Measurements from ENCODE around the gene ARSB. TPM values are rescaled to one million over a fixed set of nuclear protein-coding genes. Genes with fewer than 3 reads are reported as not detected.
A peak's percentile ranks its signal among the peaks of the same experiment; 100 is the strongest.

Gene ARSB
- total RNA-seq, 4 donors from 2014 or later, result 9.1 to 12.7 (median 10.7) TPM

DNA sequence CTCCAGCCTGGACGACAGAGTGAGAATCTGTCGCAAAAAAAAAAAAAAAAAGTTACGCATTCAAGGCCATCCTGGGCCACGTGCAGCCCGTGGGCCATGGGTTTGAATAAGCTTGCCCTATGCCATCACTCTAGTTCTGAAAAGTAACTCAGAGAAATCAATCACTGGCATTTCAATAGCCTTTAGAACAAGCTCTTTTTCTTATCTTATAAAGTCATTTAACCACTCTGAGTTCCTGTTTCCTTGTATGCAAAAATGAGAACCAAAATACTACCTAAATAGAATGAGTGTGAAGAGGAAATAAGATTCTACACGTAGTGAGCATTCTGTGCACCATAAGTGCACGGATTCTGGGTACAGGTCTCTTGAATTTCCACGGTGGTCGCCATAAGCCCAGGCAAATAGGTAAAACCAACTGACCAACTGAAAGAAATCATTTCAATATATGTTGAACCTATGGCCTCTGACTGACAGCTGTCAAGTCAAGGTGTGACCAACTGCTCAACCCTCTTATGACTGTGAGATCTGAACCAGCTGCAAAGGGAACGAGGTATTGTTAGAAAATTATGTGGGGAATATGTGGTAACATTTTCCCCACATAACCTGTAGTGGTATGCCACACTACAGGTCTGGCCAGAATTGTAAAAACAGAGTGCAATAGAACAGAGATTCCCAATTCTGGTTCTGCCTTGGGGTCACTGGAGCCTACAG lies 192.6 kb downstream of the ARSB start:
- H3K9me3 ChIP-seq, result no peaks in the 10 kb centered on the region
- no peak for DNase-seq
- TF ChIP-seq POLR2A (IDR thresholded peaks at IDR 0.05) (no peak), POLR2AphosphoS5 (IDR thresholded peaks at IDR 0.05) (no peak), EP300 (IDR thresholded peaks at IDR 0.05; ENCODE audit: low read depth) (no peak)
- TF ChIP-seq, protein P1, sequence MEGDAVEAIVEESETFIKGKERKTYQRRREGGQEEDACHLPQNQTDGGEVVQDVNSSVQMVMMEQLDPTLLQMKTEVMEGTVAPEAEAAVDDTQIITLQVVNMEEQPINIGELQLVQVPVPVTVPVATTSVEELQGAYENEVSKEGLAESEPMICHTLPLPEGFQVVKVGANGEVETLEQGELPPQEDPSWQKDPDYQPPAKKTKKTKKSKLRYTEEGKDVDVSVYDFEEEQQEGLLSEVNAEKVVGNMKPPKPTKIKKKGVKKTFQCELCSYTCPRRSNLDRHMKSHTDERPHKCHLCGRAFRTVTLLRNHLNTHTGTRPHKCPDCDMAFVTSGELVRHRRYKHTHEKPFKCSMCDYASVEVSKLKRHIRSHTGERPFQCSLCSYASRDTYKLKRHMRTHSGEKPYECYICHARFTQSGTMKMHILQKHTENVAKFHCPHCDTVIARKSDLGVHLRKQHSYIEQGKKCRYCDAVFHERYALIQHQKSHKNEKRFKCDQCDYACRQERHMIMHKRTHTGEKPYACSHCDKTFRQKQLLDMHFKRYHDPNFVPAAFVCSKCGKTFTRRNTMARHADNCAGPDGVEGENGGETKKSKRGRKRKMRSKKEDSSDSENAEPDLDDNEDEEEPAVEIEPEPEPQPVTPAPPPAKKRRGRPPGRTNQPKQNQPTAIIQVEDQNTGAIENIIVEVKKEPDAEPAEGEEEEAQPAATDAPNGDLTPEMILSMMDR (IDR thresholded peaks at IDR 0.05), result no peak
- H3K4me3 ChIP-seq, result no peak overlapping the region
- no peak overlapping the region for H3K27ac ChIP-seq
- in situ Hi-C loops (cut with MboI; ENCODE audit: low pct_ligation_motif_present in 1 of 4, low pct_unique_long_range_greater_than_20kb in 1 of 4, low sequenced_read_pairs in 3 of 4), result no loop called here
- intact Hi-C loops (cut with DNase I; ENCODE audit: low total_unique reads), result loop anchor here (5.0 to 10.0 kb wide), 2 partner anchors 880 to 1042 kb away; no protein-coding TSS in a partner anchor
- no peaks in the 10 kb centered on the region for H3K27me3 ChIP-seq
- H3K36me3 ChIP-seq, result no peaks in the 10 kb centered on the region
- WGBS, 2 donors (ENCODE audit: low coverage in 1 of 2), result 65 to 80% methylated on average over 10 of the region's 10 CpGs
- peaks cover 0 to 8% (median 0%) of the 10 kb centered on the region in 4 donors for H3K4me1 ChIP-seq

GRCh38 chr5:78791501-78792100 lies 193.5 kb downstream of the ARSB start:
- no peaks in the 10 kb centered on the region for H3K27me3 ChIP-seq
- DNase-seq, result no peak
- H3K36me3 ChIP-seq, result no peaks in the 10 kb centered on the region
- H3K27ac ChIP-seq, result no peak overlapping the region
- no peak overlapping the region for H3K4me3 ChIP-seq
- intact Hi-C loops (cut with DNase I; ENCODE audit: low total_unique reads), result loop anchor here (5.0 to 10.0 kb wide), 2 partner anchors 879 to 1043 kb away; no protein-coding TSS in a partner anchor
- in situ Hi-C loops (cut with MboI; ENCODE audit: low pct_ligation_motif_present in 1 of 4, low pct_unique_long_range_greater_than_20kb in 1 of 4, low sequenced_read_pairs in 3 of 4), result no loop called here
- TF ChIP-seq, protein P1 (IDR thresholded peaks at IDR 0.05), result no peak
- no peak for TF ChIP-seq POLR2AphosphoS5 (IDR thresholded peaks at IDR 0.05)
- H3K9me3 ChIP-seq, result no peaks in the 10 kb centered on the region
- H3K4me1 ChIP-seq, result peaks cover 0 to 10% (median 0%) of the 10 kb centered on the region in 4 donors
- 86 to 90% methylated on average over 1 to 11 of the region's 11 CpGs for WGBS, 2 donors (ENCODE audit: low coverage in 1 of 2)

DNA sequence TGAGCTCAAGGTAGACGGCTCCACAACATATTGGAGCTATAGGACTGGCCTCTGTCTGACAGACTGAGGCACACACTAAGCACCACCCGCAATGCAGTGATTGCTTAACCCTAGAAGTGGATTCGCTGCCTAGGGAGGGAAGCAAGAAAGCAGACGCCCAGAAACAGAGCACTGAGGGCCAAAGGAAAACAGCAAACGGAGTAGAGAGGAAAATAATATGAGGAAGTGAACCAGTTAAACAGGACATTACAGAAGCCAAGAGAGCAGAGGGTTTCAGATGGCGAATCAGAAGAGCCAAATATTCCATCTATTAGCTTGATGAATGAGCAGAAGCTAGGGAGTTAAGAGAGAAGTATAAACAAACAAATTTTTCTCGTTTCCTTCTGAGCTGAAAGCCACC lies 197.3 kb downstream of the ARSB start:
- intact Hi-C loops (cut with DNase I; ENCODE audit: low total_unique reads) (no loop called here), in situ Hi-C loops (cut with MboI; ENCODE audit: low pct_ligation_motif_present in 1 of 4, low pct_unique_long_range_greater_than_20kb in 1 of 4, low sequenced_read_pairs in 3 of 4) (no loop called here)
- TF ChIP-seq POLR2A (IDR thresholded peaks at IDR 0.05) (no peak), EP300 (IDR thresholded peaks at IDR 0.05; ENCODE audit: low read depth) (no peak), POLR2AphosphoS5 (IDR thresholded peaks at IDR 0.05) (no peak)
- TF ChIP-seq, protein P1 (IDR thresholded peaks at IDR 0.05), result no peak
- Histone ChIP-seq H3K4me3 (no peak overlapping the region), H3K27ac (peak overlapping the region in 1 of 4 donors; percentile 11), H3K4me1 (peaks cover 0 to 10% (median 0%) of the 10 kb centered on the region in 4 donors), H3K27me3 (no peaks in the 10 kb centered on the region), H3K36me3 (no peaks in the 10 kb centered on the region), H3K9me3 (no peaks in the 10 kb centered on the region)
- DNase-seq, result no peak
- 63 to 70% methylated on average over 7 of the region's 7 CpGs for WGBS, 2 donors (ENCODE audit: low coverage in 1 of 2)

- DNase-seq, result no peak
- peaks cover 0 to 10% (median 0%) of the 10 kb centered on the region in 4 donors for H3K4me1 ChIP-seq
- no peak overlapping the region for H3K4me3 ChIP-seq
- H3K27ac ChIP-seq, result no peak overlapping the region
- H3K27me3 ChIP-seq, result no peaks in the 10 kb centered on the region
- in situ Hi-C loops (cut with MboI; ENCODE audit: low pct_ligation_motif_present in 1 of 4, low pct_unique_long_range_greater_than_20kb in 1 of 4, low sequenced_read_pairs in 3 of 4), result no loop called here
- H3K36me3 ChIP-seq, result no peaks in the 10 kb centered on the region
- TF ChIP-seq EP300 (IDR thresholded peaks at IDR 0.05; ENCODE audit: low read depth) (no peak), POLR2AphosphoS5 (IDR thresholded peaks at IDR 0.05) (no peak), POLR2A (IDR thresholded peaks at IDR 0.05) (no peak)
- TF ChIP-seq, protein P1 (IDR thresholded peaks at IDR 0.05), result no peak
- 92 to 94% methylated on average over 1 of the region's 1 CpG for WGBS, 2 donors (ENCODE audit: low coverage in 1 of 2)
- no peaks in the 10 kb centered on the region for H3K9me3 ChIP-seq
- intact Hi-C loops (cut with DNase I; ENCODE audit: low total_unique reads), result no loop called here
Observed at GRCh38 chr5:78785454-78785853, 199.7 kb downstream of the ARSB start.

All from transverse colon (tissue), 4 donors.